GM19463 (cell line): ENCODE results near the gene UROC1.

Source experiments
- ATAC-seq: cut with Tn5 transposase; IDR thresholded peaks from one replicate; pipeline ENCODE4 v1.9.1; 2021; ENCODE audit warnings: mild to moderate bottlenecking, moderate library complexity; ENCODE audit not compliant: unreplicated experiment

Gene UROC1

DNA sequence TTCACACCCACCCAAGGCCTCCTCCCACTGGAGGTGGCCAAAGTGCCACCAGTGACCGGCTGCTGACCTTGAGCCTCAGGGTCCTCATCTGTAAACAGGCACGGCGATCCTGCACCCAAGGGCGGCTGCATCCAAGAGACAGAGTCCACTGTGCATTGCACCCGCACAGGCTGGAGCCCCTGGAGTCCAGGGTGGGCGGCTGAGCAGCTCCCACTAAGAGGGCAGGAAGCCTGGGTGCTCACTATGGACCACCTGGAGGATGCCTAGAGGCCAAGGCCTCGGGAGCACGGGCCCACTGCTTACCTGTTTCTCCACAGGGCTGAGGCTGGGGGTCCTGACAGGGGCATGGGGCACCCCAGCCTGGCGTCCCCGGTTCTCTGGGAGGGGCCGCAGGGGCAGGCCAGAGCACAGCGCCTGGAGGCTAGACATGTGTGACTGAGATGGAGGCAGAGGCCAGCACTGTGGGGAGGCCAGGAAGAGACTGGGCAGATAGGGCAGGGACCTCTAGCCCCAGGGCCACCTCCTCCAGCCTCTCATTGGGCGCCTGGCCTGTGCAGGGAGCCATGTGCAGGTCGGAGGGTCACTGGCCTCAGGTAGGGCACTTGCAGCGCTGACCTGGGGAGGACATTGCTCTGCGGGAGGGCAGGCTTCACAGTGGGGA, at the start of gene UROC1:
Gene UROC1, minus strand, starts transcription at position 483 of the 661 bp plus-strand sequence. Its CDS starts 54 bp downstream, at position 429.
- no peak for ATAC-seq

DNA sequence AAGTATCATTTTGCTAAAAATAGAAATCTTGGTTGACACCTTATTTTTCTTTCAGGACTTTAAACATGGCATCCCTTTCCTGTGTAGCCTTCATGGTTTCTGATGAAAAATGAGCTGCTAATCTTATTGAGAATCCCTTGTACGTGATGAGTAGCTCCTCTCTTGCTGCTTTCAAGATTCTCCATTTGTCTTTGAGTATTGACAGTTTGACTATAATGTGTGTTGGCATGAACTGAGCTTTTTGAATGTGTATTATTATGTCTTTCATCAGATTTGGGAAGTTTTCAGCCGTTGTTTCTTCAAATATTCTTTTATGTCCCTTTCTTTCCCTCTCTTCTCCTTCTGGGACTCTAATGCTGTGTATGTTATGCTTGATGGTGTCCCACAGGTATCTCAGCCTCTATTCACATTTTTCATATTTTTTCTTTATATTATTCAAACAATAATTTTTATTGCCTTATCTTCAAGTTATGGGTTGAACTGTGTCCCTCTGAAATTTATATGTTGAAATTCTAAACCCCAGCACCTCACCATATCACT, 45.2 kb upstream of the UROC1 start:
- no peak for ATAC-seq

DNA sequence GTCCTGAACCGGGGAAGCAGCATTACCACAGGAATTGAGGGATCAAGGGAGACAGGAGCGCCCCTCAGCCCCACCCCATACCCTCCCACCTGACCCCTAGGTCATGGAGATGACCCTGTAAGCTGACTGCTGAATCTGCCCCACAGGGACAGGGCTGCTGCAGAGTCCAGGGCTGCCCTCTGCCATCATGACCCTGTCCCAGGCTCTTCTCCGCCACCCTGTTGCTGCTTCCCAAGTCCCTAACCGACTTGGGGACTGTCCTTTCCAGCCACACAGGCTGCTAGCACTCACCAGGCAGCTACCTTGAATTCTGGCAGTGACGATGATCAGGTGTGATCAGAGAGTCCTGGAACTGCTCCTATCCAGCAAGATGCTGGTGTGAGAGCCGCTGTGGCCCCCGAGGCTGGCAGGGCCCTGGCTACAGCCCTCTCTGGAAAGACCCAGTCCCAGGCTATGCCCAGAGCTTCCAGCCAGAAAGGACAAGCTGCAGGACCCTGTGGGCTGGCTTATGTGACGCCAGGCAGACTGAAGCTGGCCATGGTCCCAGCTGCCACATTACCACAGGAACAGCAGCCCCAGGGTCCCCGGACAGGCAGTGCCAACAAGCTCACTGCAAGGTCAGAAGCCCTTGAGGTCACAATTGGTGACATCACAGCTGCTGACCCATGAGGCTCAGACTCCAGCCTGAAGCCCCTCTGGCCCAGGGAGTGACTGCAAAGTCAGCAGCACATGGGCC, 40.9 kb upstream of the UROC1 start, which contains the start of gene C3orf22:
Gene C3orf22, minus strand, starts transcription at position 597 of the 736 bp plus-strand sequence. CDS start 5,542 bp downstream, outside the sequence.
- no peak for ATAC-seq

DNA sequence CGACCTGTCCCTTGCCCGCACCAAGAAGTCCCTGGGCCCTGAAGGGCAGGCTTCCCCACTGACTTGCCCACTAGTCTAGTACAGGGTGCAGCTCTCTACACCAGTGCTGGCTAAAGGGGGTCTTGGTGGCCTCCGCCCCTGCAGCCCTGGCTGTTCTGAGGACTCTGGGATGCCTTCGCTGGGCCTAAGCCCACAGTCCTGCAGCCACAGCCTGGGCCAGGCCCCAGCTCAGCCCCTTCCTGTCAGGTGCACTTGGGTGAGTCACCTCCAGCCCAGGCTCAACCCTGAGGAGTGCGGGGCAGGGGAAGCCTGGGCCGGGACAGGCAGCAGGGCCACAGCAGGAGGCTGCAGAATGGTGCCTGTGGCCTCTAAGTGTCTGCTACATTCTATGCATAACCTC, 40.2 kb upstream of the UROC1 start:
- no peak for ATAC-seq

DNA sequence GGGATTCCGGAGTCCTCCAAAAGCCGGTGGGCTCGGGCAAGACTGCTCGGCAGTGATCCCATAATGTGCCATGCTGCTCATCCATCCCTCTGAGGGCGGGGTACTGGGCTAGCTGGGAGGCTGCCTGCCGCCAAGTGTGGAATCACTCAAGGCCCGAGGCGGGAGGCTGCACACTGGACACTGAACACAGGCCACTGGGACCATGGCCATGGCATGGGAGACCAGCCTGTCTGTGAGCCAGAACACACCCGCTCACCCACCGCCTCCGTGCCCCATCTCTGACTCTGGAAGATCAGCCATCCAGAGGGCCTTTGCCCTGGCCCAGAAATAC, 39.8 kb upstream of the UROC1 start:
- ATAC-seq = no peak

DNA sequence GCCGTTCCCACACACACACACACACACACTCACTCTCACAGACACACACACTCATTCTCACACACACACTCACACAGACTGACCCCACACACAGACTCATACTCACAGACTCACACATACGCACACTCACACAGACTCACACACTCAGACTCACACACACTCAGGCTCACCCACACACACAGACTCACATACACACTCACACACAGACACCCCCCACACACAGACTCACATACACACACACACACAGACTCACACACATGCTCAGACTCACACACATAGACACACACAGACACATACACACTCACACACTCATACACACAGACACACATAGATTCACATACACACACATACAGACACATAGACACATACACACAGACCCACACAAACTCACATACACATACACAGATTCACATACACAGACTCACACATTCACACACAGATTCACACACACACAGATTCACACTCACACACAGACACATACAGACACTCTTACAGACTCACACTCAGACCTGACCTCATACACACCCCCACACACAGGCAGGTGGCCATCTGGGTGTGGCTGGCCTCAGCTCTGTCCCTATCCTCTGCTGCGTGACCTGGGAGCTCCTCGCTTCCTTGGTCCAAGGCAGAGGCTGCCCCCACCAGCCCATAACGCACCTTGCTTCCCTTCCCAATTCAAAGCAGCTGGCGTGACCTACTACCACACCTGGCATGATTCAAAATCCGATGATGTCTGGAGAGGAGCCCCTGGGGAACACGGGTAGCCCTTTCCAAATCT, 39.3 kb upstream of the UROC1 start:
- no peak for ATAC-seq

DNA sequence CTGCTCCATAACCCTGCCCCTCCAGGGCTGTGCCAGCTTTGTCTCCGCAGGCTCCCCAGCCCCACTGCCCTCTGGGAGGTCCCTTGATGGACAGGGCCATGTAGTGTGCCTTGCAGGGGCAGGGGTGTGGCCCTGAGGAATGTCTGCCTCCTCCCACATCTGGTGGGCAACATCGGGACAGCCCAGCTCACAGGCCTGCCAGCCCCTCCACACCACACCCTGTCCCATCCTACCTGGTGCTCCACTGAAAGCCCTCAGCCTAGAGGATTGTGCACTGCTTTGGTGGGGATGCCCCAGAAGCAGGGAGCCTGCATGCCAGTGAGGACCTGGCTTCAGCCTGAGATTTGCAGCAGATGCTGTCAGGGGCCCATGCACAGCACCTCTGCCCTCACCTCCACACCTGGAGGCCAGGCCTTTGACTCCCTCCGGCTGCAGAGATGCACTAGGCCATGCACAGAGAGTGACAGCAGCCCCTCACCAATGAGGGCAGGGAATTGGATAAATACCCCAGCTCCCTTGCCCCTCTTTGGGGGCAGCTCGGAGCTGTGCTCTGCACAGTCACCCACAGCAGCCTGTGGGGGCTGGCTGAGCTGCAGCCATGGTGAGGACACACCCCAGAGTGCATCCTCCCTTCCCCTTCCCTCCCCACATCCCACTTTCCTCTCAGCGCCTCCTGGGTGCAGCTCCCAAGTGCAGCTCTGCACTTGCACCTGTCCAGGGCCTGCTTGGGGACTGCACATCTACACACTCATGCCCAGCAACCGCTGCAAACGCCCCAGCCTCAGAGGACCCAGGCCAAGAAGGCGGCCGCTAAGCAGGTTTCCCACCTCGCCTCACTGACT, 38.4 kb upstream of the UROC1 start:
- no peak for ATAC-seq

DNA sequence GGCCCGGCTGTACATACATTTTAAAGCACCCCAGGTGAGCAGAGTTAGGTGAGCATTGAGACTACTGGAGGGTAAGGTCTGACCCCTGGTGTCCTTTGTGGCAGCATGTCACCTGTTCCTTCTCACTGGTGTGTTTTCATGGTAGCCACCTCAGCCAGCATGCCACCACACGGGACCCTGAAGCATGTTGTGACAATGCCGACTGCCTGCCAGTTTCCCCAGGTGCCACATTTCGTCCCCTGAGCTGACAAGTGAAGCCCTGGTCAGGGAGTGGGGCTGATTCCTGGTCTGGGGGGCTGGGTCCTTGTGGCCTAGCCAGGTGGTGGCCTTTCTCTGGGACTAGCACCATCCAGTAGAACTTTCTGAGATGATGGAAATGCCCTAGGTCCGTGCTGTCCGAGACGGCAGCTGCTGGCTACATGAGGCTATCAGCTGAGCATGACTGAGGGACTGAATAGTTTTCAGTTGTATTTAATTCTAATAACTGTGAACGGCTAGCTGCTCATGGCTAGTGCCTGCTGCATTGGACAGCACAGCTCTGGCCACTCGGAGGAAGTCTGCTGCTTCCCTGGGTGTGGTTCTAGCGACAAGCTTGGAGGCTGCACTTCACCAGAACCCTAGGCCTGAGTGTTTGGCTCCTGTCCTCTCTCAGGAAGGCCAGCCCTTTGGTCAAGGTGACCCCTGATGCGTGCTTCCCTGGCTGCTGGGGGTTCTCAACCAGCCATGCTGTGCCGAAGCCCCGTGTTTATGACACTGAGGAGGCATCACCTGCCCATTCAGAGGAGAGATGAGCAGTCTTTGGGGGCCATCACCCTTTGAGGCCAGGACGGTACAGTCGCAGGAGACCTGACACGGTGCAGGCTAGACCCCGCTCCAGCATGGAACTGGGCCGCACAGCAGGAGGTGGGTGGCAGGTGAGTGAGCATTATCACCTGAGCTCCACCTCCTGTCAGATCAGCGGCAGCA, 37.3 kb upstream of the UROC1 start:
- ATAC-seq = no peak

DNA sequence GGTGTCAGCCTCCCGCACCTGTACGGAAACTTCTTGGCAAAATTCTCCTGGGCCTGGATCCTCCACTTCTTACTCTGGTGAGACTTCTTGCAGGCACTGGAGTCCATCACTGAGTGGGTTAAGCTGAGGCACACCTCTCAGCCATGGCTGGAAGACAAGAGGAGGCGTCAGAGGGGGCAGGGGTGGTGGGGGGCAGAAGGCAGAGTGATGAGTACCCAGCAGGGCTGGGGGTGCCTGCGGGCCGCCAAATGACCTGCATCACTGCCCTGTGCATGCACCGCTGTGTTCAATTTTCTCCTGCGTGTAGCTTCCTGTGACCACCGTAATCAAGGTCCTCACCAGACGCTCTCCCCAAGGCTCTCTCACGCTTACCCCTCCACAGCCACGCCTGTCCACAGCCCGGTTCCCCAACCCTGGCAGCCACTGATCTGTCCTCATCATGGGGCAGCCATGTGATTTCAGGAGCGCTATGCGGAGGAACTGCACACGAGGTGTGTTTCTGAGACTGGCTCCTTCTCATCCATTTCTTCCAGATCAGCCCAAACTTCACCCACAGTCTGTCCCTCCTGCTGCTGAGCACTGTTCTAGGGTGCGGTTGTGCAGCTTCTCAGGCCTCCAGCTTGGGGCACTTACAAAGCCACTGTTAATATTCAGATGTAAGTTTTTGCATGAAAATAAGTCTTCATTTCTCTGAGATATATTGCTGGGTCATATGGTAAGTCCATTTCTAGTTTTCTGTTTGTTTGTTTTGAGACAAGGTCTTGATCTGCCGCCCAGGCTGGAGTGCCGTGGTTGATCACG, 35.9 kb upstream of the UROC1 start:
- no peak for ATAC-seq

DNA sequence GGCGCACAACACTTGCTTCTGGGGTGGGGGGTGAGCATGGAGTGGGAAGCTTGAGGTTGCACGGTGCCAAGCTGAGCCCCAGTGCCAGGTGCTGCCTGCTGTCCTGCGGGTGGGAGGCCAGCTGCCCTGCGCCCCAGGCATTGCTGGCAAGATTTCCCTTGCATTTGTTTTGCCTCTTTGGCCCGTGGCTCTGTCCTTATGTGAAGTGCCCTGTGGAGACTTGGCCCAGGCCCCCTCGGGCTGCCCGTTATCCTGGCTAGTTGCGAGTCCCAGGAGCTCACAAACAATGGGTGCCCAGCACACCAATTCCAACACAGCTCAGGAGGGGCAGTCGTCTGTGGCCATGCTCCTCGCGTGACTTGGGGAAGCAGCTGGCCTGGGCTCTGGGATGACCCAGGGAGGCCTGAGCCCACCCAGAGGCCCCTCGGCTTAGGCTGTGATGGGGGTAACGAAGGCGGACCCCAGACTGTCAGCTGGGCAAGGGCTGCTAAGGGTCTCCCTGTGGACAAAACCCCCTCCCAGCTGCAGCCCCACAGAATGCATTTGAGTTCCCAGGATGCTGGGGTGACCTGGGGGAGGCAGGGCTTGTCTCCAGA, 35.2 kb upstream of the UROC1 start:
- no peak for ATAC-seq

DNA sequence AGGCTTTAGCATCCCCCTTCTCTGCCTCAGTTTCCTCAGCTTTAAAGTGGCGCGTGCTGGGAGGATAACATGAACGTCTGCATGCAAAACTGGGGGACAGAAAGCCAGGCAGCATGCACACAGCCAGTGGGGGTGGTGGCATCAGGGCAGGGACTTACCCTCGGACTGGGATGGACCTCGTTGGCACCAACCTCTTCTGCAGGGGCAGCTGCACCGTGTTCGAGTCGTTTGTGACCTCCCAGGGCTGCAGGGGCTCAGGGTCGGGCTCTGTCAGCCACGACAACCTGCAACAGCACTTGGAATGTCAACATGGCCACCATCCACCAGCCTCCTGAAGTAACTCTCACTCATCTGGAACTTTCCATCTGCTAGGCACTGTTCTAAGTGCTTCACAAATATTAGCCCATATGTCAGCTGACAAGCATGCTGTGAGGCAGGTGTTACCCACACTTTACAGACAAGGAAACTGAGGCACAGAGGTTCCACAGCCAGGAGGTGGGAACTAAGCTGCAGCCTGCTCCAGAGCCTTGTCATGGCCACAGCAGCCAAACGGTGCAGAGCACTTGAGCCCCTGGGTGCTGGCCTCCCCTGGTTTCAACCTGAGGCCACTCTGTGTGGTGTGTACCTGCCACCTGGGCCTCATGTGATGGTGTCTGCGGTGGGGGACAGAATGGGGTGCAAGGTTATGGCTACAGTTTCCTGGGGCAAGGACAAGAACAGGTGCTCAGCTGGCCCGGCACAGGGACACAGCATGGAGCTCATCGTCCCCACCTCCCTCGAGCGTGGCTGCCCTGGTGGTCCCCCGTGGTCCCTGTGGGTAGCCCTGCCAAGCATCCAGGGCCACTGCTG, 34.5 kb upstream of the UROC1 start:
- ATAC-seq = no peak

DNA sequence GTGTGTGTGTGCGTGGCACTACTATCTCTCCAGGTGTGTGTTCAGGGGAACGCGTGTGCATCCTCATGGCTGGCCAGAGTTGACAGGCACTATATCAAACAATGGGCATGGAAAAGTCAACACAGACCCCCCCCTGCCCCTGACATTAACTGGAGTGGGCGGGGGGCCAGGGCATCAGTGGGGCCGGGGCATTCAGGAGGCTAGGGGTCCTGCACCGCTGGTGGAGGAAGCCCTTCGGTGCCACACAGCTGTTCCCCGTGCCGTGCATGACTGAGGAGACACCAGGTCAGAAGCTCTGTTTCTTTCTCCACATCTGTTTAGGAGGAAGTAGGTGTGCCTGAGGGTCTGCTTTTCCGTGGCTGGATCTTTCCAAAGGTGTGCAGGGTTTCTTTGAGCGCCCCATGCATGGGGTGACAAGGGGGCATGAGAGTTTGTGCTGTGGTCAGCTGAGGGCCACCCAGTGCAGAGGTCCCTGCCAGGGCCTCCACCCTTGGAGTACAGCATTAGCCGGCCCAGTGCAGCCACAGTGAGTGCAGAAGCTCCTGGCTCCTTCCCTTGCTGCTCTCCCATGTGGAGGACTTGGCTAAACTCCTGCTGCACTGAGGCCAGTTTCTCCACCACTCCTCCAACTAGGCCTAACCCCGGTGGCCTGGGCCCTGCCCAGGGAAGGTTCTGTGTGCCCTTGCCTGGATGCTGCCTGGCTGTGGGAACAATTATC, 33.7 kb upstream of the UROC1 start:
- ATAC-seq = no peak

DNA sequence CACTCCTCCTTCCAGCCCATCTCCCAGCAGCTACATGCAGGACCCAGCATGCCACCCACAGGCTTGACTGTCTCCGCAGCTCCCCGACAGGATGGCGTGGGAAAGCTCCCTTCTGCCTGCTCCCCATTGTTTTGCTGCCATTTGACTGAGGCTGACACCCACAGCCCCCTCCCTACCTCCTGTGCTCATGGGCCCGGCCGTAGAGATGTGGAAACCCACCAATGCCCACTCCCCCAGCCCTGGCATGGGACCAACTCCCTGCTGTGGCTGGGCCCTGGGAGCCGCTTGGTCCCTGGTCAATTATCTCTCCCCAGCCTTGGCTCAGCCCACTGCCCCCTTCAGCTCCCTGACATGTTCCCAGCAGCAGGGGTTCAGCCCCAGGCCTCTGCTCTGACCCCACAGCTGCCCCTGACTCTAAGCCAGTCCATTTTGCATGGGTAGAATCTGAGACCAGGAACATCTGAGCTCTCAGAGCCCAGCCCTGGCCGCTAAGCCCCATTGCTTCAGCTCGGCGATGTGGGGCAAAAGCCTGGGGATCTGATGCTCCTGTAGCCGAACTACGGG, 33.0 kb upstream of the UROC1 start:
- no peak for ATAC-seq

DNA sequence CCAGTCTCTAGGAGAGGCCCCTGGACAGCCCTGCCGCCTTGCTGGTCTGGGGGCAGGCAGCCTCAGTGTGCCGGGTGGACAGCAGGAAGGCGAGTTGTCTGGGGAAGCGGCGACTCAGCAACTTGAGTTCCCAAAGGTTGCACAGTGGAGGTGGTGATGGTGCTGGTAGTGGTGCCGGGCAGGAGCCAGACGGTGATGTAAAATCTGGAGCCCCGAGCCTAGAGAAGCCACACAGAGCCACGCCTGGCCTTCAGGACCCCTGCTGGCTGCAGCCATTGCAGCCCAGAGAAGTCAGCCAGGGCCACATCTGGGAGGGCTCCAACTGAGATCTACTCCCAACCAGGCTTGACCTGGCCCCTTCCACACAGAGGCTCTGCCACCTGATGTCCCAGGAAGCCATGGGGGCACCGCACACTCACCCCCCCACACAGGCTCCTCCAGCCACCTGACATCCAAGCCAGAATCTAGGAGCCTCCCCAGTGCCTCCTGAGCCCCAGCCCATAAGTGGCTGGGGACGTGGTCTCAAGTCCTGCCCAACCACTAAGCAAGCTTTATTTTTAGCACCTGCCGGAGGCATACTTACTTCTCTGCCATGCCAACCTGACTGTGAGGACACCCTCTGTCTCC, 32.4 kb upstream of the UROC1 start:
- no peak for ATAC-seq

DNA sequence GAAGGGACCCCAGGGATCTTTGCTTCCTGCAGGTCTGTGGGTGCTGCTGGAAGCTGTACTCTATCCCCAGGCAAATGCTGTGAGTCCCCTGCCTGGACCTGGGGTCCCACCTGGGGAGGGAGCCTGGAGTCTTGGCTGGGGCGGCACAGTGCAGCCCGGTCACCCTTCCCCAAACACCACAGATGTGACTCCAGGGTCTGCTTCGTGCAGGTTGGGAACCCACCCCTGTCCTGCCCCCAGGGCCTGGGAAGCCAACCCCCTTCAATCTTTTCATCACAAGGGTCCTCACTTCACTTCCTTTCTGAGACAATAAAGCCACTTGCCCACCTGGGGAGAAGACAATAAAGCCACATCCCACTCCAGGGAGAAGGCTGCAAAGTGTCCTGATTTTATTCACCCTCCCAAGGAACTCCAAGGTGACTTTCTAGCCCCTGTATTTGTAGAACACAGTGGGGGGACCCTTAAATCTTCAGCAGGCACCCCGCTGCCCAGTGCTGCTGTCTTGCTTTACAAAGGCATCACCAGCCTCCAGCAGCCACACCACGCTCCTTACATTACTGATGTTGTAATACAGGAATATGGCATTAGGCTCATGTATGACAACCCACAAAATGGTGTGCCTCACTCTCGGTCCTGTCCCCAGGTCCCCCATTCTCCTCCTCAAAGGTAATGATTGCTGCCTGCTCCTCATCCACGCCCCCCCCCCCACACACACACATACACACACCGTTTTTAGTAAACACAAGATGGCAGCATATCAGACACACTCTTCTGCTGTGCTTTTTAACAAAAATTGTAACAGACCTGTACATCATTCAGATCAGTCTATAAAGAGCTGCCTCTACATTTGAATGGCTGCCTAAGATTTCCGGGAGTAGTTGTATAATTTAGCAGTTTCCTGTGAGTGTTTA, 31.2 kb upstream of the UROC1 start:
- ATAC-seq = no peak
